ENCODE results near the gene PTPN18. TPM values are rescaled to one million over a fixed set of nuclear protein-coding genes. Genes with fewer than 3 reads are reported as not detected.
A peak's percentile ranks its signal among the peaks of the same experiment; 100 is the strongest.
"Not testable (repeated sequence)": the region's sequence is repeated elsewhere in the genome, so short reads cannot be mapped to it uniquely, and the experiment has no call there.

PTPN18 gene
- 100 to 1,000 TPM in 1 of 2 donors, 10 to 100 TPM in 1; 97.9 to 101 TPM for total RNA-seq

DNA sequence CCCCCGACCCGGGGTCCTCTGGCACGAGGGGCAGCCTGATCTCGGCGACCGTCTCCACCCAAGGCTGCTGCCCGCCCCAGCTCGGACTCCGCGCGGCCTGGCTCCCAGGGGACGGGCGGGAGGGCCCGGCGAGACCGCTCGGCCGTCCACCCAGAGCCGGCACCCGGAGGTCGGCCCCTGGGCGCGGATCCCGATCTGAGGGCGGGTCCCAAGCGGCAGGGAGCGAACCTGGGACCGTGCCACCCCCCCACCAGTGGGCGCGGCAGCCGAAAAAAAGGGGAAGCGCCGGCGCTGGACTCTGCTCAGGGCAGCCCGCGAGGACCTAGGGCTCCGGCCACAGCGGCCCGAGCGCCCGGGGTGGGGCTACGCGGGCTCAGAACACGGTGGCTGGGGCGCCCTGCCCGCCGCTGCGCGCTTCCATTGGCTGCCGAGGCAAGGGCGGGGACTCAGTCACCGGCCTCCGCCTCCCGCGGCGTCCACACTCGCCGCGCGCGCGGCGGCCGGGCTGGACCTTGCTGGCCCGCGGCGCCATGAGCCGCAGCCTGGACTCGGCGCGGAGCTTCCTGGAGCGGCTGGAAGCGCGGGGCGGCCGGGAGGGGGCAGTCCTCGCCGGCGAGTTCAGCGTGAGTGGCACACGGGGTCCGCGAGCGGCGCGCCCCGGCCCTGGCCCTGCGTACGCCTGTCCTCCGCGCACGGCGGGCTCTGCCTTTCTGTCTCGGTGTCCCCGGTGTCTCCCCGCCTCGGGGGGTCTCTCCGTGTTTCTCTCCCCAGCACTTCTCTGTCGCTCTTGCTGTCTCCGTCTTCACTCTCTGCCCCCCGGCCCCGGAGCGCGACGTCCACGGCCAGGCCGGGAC, at the start of gene PTPN18:
Gene PTPN18, plus strand, starts transcription at position 479 of the 854 bp plus-strand sequence. Its CDS starts 52 bp downstream, at position 531.
- Mint-ChIP-seq H3K27ac (peak within 1 kb of the TSS; percentile 17 to 52), H3K27me3 (no peaks in the 10 kb centered on the region), H3K4me1 (ENCODE audit: low read depth in 2 of 2) (peaks cover 20 to 27% of the 10 kb centered on the region in 2 donors), H3K36me3 (no peaks in the 10 kb centered on the region), H3K9me3 (no peaks in the 10 kb centered on the region), H3K4me3 (peak within 1 kb of the TSS; percentile 80)
- DNase-seq (ENCODE audit: low spot score), result peak; percentile 89
- peak; percentile 97 to 98 for ATAC-seq

- Mint-ChIP-seq H3K4me3 (no peak overlapping the region), H3K4me1 (ENCODE audit: low read depth in 2 of 2) (no peaks in the 10 kb centered on the region), H3K9me3 (no peaks in the 10 kb centered on the region), H3K36me3 (no peaks in the 10 kb centered on the region), H3K27me3 (peaks cover 16 to 22% of the 10 kb centered on the region in 2 donors), H3K27ac (no peak overlapping the region)
- no peak for DNase-seq (ENCODE audit: low spot score)
- ATAC-seq, result no peak
Observed at GRCh38 chr2:130307850-130308249, 48.0 kb upstream of the PTPN18 start.

DNA sequence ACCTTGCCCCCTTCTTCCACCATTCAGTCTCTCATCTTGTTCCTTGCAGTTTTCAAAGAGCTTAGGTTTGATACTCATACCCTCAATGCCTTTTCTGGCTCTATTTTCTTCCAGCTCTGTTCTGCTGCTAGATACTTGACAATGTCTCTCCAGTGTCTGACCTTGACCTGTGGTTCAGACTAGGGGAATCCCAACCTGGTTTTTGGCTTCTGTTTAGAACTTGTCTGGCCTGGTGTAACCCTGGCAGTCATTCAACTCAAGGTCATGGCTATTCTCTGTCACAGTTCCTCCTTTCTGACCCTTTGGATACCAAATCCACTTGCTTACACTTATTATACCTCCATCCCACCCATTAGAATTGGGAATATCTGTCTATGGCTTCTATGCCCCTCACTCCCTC, 45.0 kb upstream of the PTPN18 start:
- DNase-seq (ENCODE audit: low spot score), result no peak
- no peak overlapping the region for H3K27ac Mint-ChIP-seq
- H3K27me3 Mint-ChIP-seq, result peaks cover 15 to 16% of the 10 kb centered on the region in 2 donors
- ATAC-seq, result no peak
- H3K4me3 Mint-ChIP-seq, result no peak overlapping the region
- H3K4me1 Mint-ChIP-seq (ENCODE audit: low read depth in 2 of 2), result no peaks in the 10 kb centered on the region
- H3K36me3 Mint-ChIP-seq, result no peaks in the 10 kb centered on the region
- no peaks in the 10 kb centered on the region for H3K9me3 Mint-ChIP-seq

GRCh38 chr2:130313812-130314334, 42.0 kb upstream of the PTPN18 start:
- Mint-ChIP-seq H3K27ac (no peak overlapping the region), H3K4me3 (no peak overlapping the region), H3K27me3 (peaks cover 1% of the 10 kb centered on the region in 2 donors), H3K4me1 (ENCODE audit: low read depth in 2 of 2) (no peaks in the 10 kb centered on the region), H3K36me3 (no peaks in the 10 kb centered on the region), H3K9me3 (no peaks in the 10 kb centered on the region)
- DNase-seq (ENCODE audit: low spot score) (no peak), ATAC-seq (no peak)

DNA sequence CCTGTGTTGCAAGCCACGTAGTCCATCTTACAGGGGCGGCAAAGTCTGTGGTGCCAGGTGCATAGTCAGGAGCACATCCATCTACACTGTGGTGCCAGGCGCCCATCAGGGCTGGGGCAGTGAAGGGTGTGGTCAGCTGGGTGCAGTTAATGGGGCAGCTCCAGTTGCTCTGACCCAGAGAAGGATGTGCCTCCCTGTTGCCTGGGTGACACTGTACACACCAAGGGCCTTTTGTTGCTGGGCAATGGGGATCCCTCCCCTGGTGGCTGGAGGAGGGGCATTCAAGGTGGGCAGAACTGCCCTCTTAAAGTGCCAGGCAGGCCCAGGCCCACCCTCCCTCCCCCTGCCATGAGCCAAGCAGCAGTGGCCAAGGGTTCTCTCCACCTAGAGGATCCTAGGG, 41.5 kb upstream of the PTPN18 start:
- no peaks in the 10 kb centered on the region for H3K9me3 Mint-ChIP-seq
- H3K4me3 Mint-ChIP-seq, result no peak overlapping the region

DNA sequence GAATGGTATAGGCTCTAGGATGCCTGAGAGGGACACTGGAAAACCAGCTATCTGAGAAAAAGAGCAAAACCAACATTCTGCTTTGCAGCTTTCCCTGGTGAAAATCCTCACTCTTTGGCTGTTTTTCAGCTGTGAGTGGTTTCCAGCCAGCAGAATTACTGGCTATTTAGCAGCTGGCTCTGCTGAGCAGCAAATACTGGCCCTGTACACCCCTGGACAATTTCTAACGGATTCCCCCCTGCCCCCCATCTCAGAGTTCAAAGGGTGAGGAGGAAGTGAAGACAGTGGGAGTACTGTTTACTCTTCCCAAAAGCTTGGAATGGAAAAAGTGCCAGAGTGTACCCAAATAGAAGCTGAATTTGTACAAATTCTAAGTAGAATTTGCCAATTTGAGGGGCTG, 39.3 kb upstream of the PTPN18 start:
- H3K4me1 Mint-ChIP-seq (ENCODE audit: low read depth in 2 of 2), result no peaks in the 10 kb centered on the region
- ATAC-seq (no peak), DNase-seq (ENCODE audit: low spot score) (no peak)
- no peaks in the 10 kb centered on the region for H3K36me3 Mint-ChIP-seq
- H3K27ac Mint-ChIP-seq, result no peak overlapping the region
- no peak overlapping the region for H3K4me3 Mint-ChIP-seq
- peaks cover 4 to 5% of the 10 kb centered on the region in 2 donors for H3K27me3 Mint-ChIP-seq
- no peaks in the 10 kb centered on the region for H3K9me3 Mint-ChIP-seq

More for the DNA sequence above, 41.5 kb upstream of the PTPN18 start:
- Mint-ChIP-seq H3K4me1 (ENCODE audit: low read depth in 2 of 2) (no peaks in the 10 kb centered on the region), H3K27ac (no peak overlapping the region), H3K36me3 (no peaks in the 10 kb centered on the region), H3K27me3 (peaks cover 0 to under 1% of the 10 kb centered on the region in 2 donors)
- ATAC-seq, result no peak
- DNase-seq (ENCODE audit: low spot score), result no peak

- ATAC-seq, result no peak
- no peak overlapping the region for H3K27ac Mint-ChIP-seq
- DNase-seq (ENCODE audit: low spot score), result no peak
- H3K4me3 Mint-ChIP-seq, result no peak overlapping the region
- no peaks in the 10 kb centered on the region for H3K36me3 Mint-ChIP-seq
- H3K27me3 Mint-ChIP-seq, result peaks cover 14 to 16% of the 10 kb centered on the region in 2 donors
- H3K4me1 Mint-ChIP-seq (ENCODE audit: low read depth in 2 of 2), result no peaks in the 10 kb centered on the region
- no peaks in the 10 kb centered on the region for H3K9me3 Mint-ChIP-seq
Observed at GRCh38 chr2:130318906-130319305, 37.0 kb upstream of the PTPN18 start.

GRCh38 chr2:130319536-130319935, 36.3 kb upstream of the PTPN18 start:
- H3K36me3 Mint-ChIP-seq, result no peaks in the 10 kb centered on the region
- H3K9me3 Mint-ChIP-seq, result no peaks in the 10 kb centered on the region
- H3K4me3 Mint-ChIP-seq, result no peak overlapping the region
- DNase-seq (ENCODE audit: low spot score), result no peak
- H3K27ac Mint-ChIP-seq, result no peak overlapping the region
- no peaks in the 10 kb centered on the region for H3K4me1 Mint-ChIP-seq (ENCODE audit: low read depth in 2 of 2)
- peak in 1 of 2 donors; percentile 43 for ATAC-seq
- peaks cover 16 to 20% of the 10 kb centered on the region in 2 donors for H3K27me3 Mint-ChIP-seq

- no peak overlapping the region for H3K27ac Mint-ChIP-seq
- no peak overlapping the region for H3K4me3 Mint-ChIP-seq
- H3K4me1 Mint-ChIP-seq (ENCODE audit: low read depth in 2 of 2), result peaks cover 0 to 5% of the 10 kb centered on the region in 2 donors
Observed at GRCh38 chr2:130327703-130328527, 27.9 kb upstream of the PTPN18 start.

GRCh38 chr2:130328710-130329109, 27.1 kb upstream of the PTPN18 start:
- no peaks in the 10 kb centered on the region for H3K9me3 Mint-ChIP-seq
- H3K27me3 Mint-ChIP-seq, result peaks cover 34 to 46% of the 10 kb centered on the region in 2 donors
- peaks cover 0 to 5% of the 10 kb centered on the region in 2 donors for H3K4me1 Mint-ChIP-seq (ENCODE audit: low read depth in 2 of 2)
- DNase-seq (ENCODE audit: low spot score) (no peak), ATAC-seq (no peak)
- no peak overlapping the region for H3K27ac Mint-ChIP-seq
- no peak overlapping the region for H3K4me3 Mint-ChIP-seq
- no peaks in the 10 kb centered on the region for H3K36me3 Mint-ChIP-seq

More at GRCh38 chr2:130327703-130328527, 27.9 kb upstream of the PTPN18 start:
- Mint-ChIP-seq H3K36me3 (no peaks in the 10 kb centered on the region), H3K27me3 (peaks cover 40 to 53% of the 10 kb centered on the region in 2 donors), H3K9me3 (no peaks in the 10 kb centered on the region)
- ATAC-seq, result no peak
- no peak for DNase-seq (ENCODE audit: low spot score)

DNA sequence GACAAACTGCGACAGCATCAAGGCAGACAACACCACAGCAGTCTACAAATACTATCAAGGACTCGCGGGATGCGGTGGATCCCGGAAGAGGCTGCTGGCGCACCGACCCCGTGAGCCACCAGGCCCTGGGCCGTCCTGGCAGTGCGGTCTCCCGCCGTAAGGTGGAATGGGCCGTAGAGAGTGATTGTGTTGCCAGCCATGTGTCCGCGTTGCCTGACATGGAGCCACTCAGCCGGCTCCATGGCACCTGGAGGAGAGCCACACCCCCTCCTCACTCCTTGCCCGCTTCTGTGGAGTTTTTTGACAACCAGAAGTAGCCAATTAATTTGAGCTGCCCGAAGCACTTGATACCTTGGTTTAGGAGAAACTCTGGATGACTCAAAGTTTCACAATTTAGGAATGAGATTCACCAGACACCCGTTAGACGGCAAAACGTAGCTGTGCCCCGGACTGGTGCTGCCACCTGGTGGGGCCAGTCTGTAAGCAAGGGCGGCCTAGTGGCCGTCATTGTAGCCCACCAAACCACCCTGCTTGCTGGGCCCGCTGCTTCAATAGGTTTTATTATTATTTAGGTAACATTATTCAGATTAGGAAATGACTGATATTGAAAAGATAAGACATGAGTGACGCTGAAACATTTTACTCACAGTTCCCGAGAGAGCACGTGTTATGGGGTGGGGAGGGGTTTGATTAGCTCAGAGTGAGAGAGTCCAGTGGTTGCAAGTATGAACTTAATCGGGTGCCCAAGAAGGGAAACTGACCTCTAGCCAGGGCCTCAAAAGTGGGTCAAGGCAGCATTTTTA, 23.4 kb upstream of the PTPN18 start:
- H3K36me3 Mint-ChIP-seq, result no peaks in the 10 kb centered on the region
- no peak overlapping the region for H3K4me3 Mint-ChIP-seq
- ATAC-seq, result peak; percentile 83 to 87

GRCh38 chr2:130333253-130333652, 22.6 kb upstream of the PTPN18 start:
- DNase-seq (ENCODE audit: low spot score); H3K4me1 Mint-ChIP-seq (ENCODE audit: low read depth in 2 of 2); H3K27ac Mint-ChIP-seq; ATAC-seq; H3K4me3 Mint-ChIP-seq; H3K36me3 Mint-ChIP-seq; H3K9me3 Mint-ChIP-seq: not testable (repeated sequence)
- H3K27me3 Mint-ChIP-seq, result peaks cover 24 to 30% of the 10 kb centered on the region in 2 donors

More for the DNA sequence above, 23.4 kb upstream of the PTPN18 start:
- H3K9me3 Mint-ChIP-seq, result no peaks in the 10 kb centered on the region
- peaks cover 24 to 30% of the 10 kb centered on the region in 2 donors for H3K27me3 Mint-ChIP-seq
- H3K4me1 Mint-ChIP-seq (ENCODE audit: low read depth in 2 of 2), result peaks cover 0 to 5% of the 10 kb centered on the region in 2 donors
- peak; percentile 82 for DNase-seq (ENCODE audit: low spot score)
- no peak overlapping the region for H3K27ac Mint-ChIP-seq

DNA sequence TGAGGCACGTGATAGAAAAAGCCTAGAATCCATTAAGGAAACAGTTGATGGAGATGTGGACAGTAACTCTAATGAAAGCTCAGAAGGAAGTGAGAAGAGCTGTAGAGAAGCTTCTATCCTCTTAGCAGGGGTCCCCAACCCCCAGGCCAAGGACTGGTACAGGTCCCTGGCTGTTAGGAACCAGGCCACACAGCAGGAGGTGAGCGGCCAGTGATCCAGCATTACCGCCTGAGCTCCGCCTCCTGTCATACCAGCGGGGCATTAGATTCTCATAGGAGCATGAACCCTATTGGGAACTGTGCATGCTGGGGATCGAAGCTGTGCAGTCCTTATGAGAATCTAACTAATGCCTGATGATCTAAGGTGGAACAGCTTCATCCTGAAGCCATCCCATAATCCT, 21.8 kb upstream of the PTPN18 start:
- H3K4me1 Mint-ChIP-seq (ENCODE audit: low read depth in 2 of 2), result peaks cover 0 to 5% of the 10 kb centered on the region in 2 donors
- ATAC-seq (no peak), DNase-seq (ENCODE audit: low spot score) (no peak)
- H3K4me3 Mint-ChIP-seq, result no peak overlapping the region
- no peaks in the 10 kb centered on the region for H3K9me3 Mint-ChIP-seq
- H3K27me3 Mint-ChIP-seq, result peaks cover 17 to 22% of the 10 kb centered on the region in 2 donors
- H3K36me3 Mint-ChIP-seq, result no peaks in the 10 kb centered on the region
- no peak overlapping the region for H3K27ac Mint-ChIP-seq
